ENCODE results near the gene ANKRD44. TPM values are rescaled to one million over a fixed set of nuclear protein-coding genes. Genes with fewer than 3 reads are reported as not detected.

ANKRD44 gene
- total RNA-seq, 1 experiment from 2014 or later: 7.1 TPM

GRCh38 chr2:197171582-197171981 lies 139.0 kb downstream of the ANKRD44 start:
- no peaks in the 10 kb centered on the region for H3K27me3 Mint-ChIP-seq (ENCODE audit: unreplicated experiment)
- H3K9me3 Mint-ChIP-seq (ENCODE audit: low read depth, unreplicated experiment): no peaks in the 10 kb centered on the region
- CTCF ChIA-PET: interaction anchor here (0.7 kb wide), 1 partner anchor 51 kb away, joined by 3 read pairs; no protein-coding TSS in a partner anchor
- no peaks in the 10 kb centered on the region for H3K36me3 Mint-ChIP-seq (ENCODE audit: insufficient read depth, unreplicated experiment)
- BruUV-seq (replicated peaks): no TSS peak
- no peak overlapping the region for H3K27ac Mint-ChIP-seq (ENCODE audit: unreplicated experiment)
- no peak for TF ChIP-seq CTCF (IDR thresholded peaks at IDR 0.05; ENCODE audit: unreplicated experiment)
- peaks cover 23% of the 10 kb centered on the region for H3K4me1 Mint-ChIP-seq (ENCODE audit: low read depth, unreplicated experiment)
- DNase-seq: no peak
- H3K4me3 Mint-ChIP-seq (ENCODE audit: low read depth, unreplicated experiment): no peak overlapping the region
- intact Hi-C loops (cut with micrococcal nuclease; ENCODE audit: unreplicated experiment): no loop called here

- no peak for TF ChIP-seq CTCF (IDR thresholded peaks at IDR 0.05; ENCODE audit: unreplicated experiment)
- H3K27ac Mint-ChIP-seq (ENCODE audit: unreplicated experiment): no peak overlapping the region
- H3K27me3 Mint-ChIP-seq (ENCODE audit: unreplicated experiment): no peaks in the 10 kb centered on the region
- no peak overlapping the region for H3K4me3 Mint-ChIP-seq (ENCODE audit: low read depth, unreplicated experiment)
- CTCF ChIA-PET: interaction anchor here (0.6 kb wide), 1 partner anchor 608 kb away, joined by 5 read pairs; no protein-coding TSS in a partner anchor
- peaks cover 23% of the 10 kb centered on the region for H3K4me1 Mint-ChIP-seq (ENCODE audit: low read depth, unreplicated experiment)
- no peak for DNase-seq
- BruUV-seq (replicated peaks): no TSS peak
- no peaks in the 10 kb centered on the region for H3K36me3 Mint-ChIP-seq (ENCODE audit: insufficient read depth, unreplicated experiment)
- intact Hi-C loops (cut with micrococcal nuclease; ENCODE audit: unreplicated experiment): no loop called here
- H3K9me3 Mint-ChIP-seq (ENCODE audit: low read depth, unreplicated experiment): no peaks in the 10 kb centered on the region
Observed at GRCh38 chr2:197170208-197170607, 140.4 kb downstream of the ANKRD44 start.

GRCh38 chr2:197168705-197169104 lies 141.9 kb downstream of the ANKRD44 start:
- H3K27me3 Mint-ChIP-seq (ENCODE audit: unreplicated experiment): no peaks in the 10 kb centered on the region
- DNase-seq: peak; percentile 74
- intact Hi-C loops (cut with micrococcal nuclease; ENCODE audit: unreplicated experiment): loop anchor here (1.0 kb wide), 1 partner anchor 55 kb away; no protein-coding TSS in a partner anchor

GRCh38 chr2:197167608-197168314 lies 142.8 kb downstream of the ANKRD44 start:
- CTCF ChIA-PET: interaction anchor here (0.6 to 1.9 kb wide), 6 partner anchors 8 to 156 kb away, joined by 4 to 28 read pairs (median 7); no protein-coding TSS in a partner anchor
- Mint-ChIP-seq H3K4me1 (ENCODE audit: low read depth, unreplicated experiment) (peaks cover 30% of the 10 kb centered on the region), H3K36me3 (ENCODE audit: insufficient read depth, unreplicated experiment) (no peaks in the 10 kb centered on the region), H3K27ac (ENCODE audit: unreplicated experiment) (no peak overlapping the region), H3K27me3 (ENCODE audit: unreplicated experiment) (no peaks in the 10 kb centered on the region), H3K9me3 (ENCODE audit: low read depth, unreplicated experiment) (no peaks in the 10 kb centered on the region), H3K4me3 (ENCODE audit: low read depth, unreplicated experiment) (no peak overlapping the region)
- no peak for TF ChIP-seq CTCF (IDR thresholded peaks at IDR 0.05; ENCODE audit: unreplicated experiment)
- intact Hi-C loops (cut with micrococcal nuclease; ENCODE audit: unreplicated experiment): loop anchor here (1.0 kb wide), 1 partner anchor 54 kb away; no protein-coding TSS in a partner anchor
- no peak for DNase-seq
- no TSS peak for BruUV-seq (replicated peaks)

More at GRCh38 chr2:197168705-197169104, 141.9 kb downstream of the ANKRD44 start:
- TF ChIP-seq CTCF (IDR thresholded peaks at IDR 0.05; ENCODE audit: unreplicated experiment): peak; percentile 68
- Mint-ChIP-seq H3K4me3 (ENCODE audit: low read depth, unreplicated experiment) (no peak overlapping the region), H3K36me3 (ENCODE audit: insufficient read depth, unreplicated experiment) (no peaks in the 10 kb centered on the region), H3K27ac (ENCODE audit: unreplicated experiment) (no peak overlapping the region), H3K9me3 (ENCODE audit: low read depth, unreplicated experiment) (no peaks in the 10 kb centered on the region), H3K4me1 (ENCODE audit: low read depth, unreplicated experiment) (peaks cover 23% of the 10 kb centered on the region)
- CTCF ChIA-PET: interaction anchor here (0.5 to 1.9 kb wide), 9 partner anchors 9 to 214 kb away, joined by 3 to 28 read pairs (median 5); no protein-coding TSS in a partner anchor
- BruUV-seq (replicated peaks): no TSS peak

All from Calu3 (cell line).